ENCODE measurements around the gene MALRD1.

MALRD1 gene

DNA sequence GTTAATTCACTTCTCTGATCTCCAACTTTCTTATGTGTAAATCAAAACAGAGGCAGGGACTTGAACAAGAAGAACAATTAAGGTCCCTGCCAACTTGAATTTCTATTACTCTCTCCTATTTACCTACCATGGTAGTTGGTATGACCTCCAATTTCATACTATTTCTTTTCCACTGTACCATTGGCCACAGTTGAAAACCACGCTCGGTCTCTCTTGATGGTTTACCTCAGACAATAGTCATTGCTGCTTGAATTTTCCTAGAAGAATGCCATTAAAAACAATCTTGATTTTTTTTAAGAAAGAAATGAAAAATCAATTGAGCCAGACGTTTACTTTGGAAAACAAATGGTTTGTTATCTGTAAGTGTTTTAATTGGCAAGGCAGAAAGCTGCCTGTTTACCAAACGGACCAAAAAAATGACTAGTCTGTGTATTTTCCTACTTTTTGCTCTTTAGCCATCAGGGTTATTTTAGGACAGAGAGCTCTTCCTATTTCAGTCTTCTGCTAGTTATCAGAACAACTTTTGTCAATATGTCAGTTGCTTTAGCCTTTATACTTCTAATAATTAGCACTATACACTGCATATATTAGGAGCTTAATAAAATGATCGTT lies 610.1 kb downstream of the MALRD1 start:
- DNase-seq, result no peak

DNA sequence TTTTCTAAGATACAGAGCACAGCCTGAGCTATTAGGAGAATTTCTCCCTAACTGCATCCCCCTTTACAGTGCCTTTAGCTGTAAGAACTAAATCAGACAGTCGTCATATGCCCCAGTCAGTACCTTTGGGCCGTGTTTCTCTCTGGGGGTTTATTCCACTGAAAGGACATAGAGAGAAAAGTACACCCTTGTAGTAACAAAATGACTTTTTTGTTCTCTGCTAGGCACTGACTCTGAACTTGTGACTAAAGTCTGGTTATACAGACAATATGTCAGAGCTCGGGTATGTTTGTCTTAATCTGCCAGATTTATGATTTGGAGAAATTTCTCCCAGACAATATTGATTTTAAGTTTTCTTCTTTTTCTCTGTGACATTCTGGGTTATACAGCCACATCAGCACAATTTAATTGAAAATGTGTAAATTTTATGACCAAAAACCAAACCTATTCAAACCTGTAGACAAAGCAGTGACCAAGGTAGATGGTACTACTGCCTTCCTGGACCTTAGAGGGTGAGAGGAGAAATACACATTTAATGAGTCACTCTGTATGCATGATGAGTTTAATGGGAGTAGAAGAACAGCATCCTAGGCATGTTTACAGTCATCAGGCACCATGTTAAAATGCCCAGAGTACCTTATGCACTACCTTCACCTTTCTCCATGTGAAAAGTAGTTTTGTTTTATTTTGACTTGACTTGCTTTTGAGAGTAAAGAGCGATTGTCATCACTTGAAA lies 611.5 kb downstream of the MALRD1 start:
- no peak for DNase-seq

DNA sequence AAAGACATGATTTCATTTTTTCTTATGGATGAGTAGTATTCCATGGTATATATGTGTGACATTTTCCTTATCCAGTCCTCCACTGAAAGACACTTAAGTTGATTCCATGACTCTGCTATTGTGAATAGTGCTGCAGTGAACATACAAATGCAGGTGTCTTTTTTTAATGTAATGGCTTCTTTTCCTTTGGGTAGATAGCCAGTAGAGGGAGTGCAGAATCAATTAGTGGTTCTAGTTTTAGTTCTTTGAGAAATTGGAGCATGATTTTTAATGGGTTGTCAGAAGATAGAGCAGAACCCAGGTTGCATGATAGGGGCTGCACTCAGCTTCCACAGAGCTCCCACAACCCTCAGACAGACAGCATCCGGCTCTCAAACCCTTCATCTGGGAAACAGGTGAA lies 614.7 kb downstream of the MALRD1 start:
- DNase-seq, result no peak

DNA sequence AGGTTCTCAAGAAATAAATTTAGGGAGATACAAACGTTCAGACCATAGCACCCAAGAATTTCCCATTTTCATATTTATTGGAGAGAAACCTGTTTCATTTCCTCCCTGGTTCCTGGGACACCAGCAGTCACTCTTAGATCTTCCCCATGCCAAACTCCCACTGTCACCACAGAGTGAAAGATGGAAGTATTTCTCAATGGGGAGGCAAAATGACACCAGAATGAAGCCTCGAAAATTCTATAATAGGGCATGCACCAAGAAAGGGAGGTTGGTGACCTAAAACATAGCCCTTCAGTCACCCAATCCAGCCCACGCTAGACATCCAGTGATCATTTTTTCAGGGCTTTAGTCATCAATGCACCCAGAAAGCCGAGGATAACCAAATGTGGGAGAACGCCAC lies 619.5 kb downstream of the MALRD1 start:
- DNase-seq, result no peak

DNA sequence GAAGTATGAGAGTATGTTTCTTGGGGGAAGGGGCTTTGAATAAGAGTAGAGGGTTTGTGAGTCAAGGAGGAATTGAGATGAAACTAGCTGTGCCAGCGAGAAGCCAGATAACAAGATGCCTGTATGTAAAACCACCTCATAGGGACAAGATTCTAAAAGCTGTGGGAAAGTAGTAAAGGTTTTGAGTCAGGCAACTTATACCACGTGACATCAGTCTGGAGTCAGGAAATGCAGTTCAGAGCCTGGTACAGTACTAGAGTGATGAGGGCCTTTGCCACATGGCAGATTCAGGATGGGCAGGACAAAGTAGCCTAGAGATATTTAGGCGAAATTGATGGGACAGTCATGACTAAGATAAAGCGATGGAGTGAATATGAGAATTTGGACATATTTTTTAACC lies 627.5 kb downstream of the MALRD1 start:
- no peak for DNase-seq

DNA sequence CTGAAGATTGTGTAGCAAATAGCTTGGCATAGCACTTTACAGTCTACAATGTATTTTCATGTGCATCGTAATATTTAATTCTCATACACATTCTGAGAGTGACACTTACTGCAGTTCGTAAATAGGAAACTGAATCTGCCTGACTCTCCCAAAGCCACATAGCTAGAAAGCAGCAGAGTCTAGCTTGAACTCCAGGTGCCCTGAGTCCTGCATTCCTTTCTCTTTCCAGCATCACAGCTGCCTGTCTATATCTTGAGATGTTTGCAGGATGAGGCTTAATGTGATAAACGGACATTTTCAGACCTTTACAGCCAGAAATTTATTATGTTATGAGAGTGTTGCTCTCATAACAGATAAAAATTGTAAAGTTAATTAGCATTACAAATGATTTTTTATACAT lies 634.8 kb downstream of the MALRD1 start:
- DNase-seq, result no peak

DNA sequence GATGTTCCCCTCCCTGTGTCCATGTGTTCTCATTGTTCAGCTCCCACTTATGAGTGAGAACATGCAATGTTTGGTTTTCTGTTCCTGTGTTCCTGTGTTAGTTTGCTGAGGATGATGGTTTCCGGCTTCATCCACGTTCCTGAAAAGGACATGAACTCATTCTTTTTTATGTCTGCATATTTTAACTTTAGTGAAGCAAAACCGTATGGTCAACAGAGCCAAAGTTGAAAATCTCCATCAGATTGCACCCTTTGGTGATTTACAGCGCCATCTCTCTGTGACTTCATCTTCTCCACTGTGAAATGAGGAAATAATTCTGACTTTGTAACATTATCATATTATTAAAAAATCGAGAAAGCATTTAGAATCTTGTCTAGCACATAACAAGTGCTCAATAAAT lies 635.4 kb downstream of the MALRD1 start:
- DNase-seq, result no peak

DNA sequence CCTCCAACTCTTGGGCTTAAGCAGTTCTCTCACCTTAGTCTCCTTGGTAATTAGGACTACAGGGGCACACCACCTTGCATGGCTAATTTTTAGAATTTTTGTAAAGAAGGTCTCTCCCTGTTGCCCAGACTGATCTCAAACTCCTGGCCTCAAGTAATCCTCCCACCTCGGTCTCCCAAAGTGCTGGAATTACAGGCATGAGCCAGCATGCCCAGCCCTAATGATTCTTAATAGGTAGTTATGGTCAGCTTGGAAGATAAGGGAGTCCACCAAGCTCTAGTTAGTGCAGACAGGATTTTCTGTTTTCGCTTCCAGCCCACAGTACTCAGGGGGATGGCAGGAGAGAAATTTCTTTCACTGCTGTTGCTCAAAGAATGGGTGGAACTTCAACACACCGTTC lies 639.7 kb downstream of the MALRD1 start:
- no peak for DNase-seq

DNA sequence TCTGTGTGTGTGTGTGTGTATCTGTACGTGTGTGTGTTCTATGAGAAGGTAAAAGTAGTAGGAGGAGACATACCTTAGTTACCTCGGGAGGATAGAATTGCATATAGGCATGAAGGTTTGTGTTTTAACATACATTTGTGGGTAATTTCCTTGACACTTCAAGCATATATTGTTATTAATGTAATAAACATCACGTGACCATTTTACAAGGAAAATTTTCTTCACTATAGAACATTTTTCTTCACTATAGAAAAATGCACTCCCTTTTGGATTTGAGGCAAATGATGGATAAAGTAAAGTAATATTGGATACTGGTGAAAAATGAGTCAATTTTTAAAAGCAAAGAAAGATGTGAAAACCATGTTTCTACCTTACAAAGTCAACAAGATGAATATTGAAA lies 640.6 kb downstream of the MALRD1 start:
- DNase-seq, result no peak

DNA sequence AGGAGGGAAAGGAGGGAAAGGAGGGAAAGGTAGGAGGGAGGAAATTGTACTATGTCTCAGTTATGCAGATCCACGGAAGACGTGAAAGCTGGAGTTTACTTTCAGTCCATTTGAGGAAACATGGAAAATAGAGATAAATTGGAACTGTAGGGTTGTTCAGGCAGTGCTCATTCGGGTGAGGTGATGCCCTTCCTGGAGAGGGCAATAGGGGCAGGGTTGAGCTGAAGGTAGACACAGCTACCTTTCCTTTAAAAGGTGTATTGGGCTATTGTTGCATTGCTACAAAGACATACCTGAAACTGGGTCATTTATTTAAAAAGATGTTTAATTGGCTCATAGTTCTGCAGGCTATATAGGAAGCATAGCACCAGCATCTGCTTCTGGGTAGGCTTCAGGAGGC lies 650.7 kb downstream of the MALRD1 start:
- no peak for DNase-seq

DNA sequence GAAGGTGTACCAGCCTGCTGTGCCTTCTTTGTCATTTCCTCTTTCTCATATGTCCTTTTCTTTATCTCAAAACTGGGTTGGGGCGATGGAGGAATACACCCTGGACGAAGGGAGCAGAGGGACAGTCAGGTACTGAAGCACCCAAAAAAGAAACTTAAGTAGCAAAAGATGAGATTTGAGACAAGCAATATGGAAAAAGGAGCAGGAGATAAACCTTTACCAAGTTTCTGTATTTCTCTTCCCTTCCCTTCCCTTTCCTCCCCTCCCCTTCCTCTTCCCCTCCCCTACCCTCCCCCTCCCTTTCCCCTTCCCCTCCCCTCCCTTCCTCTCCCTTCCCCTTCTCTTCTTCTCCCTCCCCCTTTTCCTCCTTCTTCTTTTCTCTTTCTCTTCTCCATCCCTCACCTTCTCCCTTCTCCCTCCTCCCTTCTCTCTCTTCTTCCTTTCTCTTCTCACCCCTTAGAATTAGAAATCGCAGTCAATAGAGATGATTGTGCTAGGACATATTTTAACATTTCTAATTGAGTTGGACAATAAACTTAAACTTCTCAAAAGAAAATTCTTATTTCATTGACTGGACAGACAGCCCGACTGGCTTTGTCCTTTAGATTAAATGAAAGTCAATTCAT lies 652.9 kb downstream of the MALRD1 start:
- no peak for DNase-seq

DNA sequence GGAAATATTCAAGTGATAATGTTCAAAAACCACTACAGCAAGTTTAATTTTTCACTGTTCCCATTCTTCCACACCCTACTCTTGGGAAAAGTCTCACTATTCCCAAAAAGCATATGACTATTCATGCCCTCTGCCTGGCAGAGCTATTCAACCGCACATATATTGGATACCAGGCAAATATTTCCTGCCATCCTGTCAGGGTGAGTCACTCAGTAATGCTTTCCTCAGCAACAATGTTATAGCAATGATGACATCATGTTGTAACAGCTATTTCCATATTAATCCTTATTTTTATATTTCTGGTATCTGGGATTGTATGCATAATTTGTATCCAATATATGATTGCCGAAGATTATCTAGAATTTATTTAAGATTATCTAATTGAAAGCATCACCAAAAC lies 653.6 kb downstream of the MALRD1 start:
- DNase-seq, result no peak

DNA sequence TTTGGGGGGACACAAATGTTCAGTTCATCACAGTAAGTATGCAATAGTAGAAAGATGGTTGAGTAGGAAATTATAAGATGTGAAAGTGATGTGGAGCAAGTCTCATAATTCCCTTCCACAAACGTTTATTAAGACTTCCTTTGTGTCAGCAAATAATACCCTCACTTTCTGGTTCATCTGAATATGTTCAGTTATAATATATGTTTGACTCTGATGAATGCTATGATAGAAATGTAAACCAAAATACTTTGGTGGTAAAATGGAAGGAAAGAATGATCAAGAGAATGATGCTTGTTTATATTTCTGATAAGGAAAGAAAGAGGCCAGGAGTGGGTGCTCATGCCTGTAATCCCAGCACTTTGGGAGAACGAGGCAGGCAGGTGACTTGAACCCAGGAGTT lies 655.9 kb downstream of the MALRD1 start:
- DNase-seq, result no peak

DNA sequence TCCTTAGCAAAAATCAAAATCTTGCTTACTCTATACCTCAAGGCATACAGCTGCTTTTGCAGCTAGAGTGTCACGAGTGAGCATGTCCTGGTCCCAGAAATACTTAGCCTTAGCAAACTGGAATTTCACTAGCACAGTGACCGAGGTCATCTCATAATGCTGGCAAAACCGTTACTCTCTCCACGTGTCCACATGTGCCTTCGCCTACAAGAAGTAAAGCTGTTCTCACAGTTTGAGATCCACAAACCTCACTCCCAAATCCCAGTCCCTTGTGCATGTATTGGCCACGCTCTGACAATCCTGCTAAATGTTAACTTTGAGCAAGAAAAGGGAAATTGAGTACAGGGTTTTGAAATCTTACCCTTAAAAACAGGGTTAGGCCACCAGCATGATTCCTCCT lies 656.6 kb downstream of the MALRD1 start:
- DNase-seq, result no peak

DNA sequence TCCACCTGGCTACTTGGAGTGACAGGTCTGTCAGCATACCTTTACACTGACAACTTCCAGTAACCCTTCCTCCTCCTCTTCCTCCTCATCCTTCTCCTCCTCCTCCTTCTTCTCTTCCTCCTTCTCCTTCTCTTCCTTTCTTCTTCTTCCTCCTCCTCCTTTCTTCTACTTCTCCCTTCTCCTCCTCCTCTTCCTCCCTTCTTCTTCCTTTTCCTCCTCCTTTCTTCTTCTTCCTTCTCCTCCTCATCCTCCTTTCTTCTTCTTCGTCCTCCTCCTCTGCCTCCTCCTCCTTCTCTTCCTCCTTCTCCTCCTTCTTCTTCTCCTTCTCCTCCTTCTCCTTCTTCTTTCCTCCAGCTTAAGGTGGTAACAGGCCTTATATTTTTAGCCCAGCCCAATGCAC lies 658.3 kb downstream of the MALRD1 start:
- no peak for DNase-seq

DNA sequence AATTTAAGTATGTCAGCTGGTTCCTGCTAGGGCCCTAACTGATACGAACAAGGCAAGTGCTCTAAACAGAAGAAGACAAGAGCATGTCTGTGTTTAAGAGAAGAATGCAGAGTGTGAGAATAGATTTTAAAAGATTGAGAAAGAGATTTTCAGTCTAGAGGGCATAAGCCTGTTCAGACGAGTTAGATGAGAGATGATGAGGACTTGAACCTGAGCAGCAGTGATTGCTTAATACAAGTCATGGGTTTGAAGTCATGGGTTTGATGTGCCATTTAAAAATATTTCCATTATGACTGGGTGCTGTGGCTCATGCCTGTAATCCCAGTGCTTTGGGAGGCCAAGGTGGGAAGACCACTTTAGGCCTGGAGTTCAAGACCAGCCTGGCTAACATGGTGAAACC lies 658.8 kb downstream of the MALRD1 start:
- no peak for DNase-seq

DNA sequence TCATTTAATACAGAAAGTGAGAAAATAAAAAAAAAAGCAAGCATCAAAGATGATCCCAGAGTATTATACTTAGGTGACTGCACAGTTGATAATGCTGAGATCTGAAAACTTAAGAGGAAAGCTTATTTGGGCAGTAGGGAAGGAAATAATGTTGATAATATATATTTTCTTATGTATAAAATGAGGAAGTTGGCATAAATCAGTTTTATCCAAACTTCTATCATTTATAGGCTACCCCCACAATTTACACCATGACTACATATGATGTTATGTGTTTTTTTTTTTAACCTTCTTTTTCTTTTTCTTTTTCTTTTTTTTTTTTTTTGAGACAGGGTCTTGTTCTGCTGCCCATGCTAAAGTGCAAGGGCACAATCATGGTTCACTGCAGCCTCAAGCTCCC lies 659.4 kb downstream of the MALRD1 start:
- DNase-seq, result no peak

DNA sequence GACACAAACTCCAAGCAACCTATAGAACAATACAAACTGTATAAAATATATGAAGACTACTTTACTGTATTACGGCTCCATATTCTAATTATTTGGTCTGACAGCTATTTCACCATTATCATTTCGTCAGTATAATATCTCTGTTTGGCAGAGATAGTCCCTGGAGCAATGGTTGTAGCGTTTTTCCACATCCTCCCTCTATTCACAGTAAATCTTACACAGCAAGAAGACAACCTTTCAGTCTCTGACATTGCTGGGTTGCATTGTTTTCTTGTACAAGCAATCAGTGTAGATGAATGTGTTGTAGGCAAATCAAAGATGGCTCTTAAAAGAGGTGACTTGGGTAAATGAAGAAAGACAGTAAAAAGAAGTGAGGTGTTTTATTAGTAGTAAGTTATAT lies 662.0 kb downstream of the MALRD1 start:
- DNase-seq, result no peak

DNA sequence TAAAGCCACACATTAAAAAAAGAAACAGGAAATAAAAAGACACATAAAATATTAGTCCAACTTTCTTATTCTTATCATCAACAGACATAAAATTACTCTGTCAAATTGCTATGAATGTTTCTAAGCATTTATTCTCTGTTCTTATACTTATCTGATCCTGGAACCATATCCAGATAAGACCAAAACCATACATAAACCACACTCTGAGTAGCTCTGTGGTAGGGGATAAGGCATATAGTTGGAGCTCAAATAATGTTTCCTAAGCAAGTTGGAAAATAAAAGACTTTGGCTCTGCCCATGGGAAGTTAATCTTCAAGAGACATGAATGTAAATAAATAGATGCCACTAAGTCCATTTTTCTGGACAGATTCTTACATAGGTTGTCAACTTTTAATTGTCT lies 664.6 kb downstream of the MALRD1 start:
- no peak for DNase-seq

DNA sequence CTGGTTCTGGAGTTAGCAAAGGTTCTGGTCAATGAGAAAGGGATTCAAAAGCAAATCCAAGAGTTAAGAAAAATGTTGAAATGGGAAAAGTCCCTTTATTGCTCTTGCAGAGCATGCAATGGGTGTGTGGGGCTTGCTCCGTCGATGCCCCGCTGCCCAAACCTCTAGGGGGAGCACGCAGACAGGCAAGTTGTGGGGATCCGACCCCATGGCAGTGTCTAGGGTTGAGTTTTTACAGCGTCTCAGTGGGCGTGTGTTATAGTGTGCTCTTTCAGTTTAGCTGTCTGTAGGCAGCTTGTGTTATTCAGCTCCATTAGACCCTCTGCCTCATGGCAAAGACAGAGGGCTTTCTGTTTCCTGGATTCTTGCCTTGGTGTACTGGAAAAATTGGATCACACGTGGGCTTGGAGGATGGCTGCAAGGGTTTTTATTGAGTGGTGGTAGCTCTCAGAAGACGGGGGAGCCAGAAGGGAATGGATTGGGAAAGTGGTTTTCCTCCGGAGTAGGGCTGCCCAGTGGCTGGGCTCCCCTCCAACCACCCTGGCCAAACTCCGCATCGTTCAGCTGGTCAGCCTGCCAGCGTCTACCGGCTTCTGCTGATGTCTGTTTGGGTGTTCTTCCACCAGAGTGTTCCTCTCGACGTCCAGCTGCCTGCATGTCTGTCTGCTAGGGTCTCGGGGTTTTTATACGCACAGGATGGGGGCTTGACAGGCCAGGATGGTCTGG lies 665.4 kb downstream of the MALRD1 start:
- DNase-seq, result no peak

DNA sequence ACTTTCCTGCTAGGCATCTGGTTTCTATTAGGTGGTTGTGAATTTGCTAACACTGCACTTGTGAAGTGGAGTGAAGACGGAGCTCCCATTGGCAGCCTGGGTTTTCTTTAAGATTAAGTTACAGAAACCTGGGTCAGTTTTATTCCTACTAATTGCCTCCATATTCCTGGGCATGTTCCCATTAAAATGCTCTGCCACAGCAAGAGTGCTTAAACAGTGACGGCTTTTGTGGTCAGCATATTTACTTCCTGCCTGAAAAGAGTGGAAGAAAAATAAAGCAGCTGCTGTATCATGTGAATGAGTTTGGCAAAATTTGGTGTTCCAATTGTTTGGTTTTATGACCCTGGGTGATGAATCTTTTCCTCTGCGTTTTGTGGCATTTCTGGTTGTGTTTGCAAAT lies 670.7 kb downstream of the MALRD1 start:
- no peak for DNase-seq

DNA sequence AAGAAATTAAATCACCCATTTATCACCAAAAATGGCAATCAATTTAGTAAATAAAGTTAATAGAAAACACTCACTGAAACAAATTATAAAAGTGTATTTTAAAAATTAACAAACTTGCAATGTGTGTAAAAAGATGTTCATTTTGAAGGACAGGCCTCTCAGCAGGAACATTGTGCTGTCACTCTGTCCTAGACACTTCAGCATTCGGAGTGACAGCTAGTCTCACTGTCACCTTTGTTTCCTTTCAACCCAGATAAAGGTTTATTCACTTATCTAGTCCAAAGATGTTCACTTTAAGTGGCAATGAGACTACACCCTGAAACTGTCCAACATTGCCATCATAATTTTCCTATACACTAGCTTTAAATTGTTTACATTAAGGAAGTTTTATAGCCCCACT lies 675.7 kb downstream of the MALRD1 start:
- no peak for DNase-seq

DNA sequence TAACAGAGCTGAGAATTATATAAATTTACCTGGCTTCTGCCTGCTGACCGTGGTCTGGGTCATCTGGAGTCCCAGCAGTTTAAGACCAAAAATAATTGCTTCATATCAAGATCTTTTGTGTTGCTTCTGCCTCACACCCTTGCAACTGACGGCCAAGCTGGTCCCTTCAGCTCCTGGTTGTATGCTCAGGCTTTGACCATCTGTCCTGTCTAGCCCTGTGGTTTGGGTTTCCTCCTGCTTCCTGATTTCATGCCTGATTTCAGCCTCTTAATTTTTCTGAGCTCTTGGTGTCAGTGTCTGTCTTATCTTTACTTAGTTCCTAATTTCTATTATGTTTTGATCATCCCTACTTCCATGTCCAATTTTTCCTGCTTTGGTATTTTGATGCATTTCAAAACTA lies 679.8 kb downstream of the MALRD1 start:
- no peak for DNase-seq

DNA sequence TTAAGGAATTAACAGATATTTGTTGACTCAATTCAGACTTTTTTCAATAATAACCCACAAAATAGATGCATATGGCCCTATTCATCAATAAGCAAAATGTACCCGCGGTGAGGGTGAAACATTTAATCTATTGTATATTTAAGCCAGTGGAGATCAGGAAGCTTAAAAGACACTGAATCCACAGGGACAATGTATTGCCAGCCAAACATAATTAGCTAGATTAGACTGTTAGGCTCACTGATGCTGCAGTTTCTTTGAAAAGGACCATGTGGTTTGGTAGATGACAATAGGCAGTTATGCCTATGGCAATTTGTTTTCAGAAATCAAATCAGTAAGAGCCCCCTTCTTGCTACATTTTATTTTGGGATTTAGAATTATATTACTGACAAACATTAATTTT lies 680.4 kb downstream of the MALRD1 start:
- DNase-seq, result no peak

Measured in activated CD8-positive, alpha-beta memory T cell treated with anti-CD3 and anti-CD28 coated beads, Interleukin-2, amount 50 U/mL, for 4 hours (primary cell).